ENCODE results near the gene GULP1. TPM values are rescaled to one million over a fixed set of nuclear protein-coding genes. Genes with fewer than 3 reads are reported as not detected.

Gene GULP1
- total RNA-seq, 3 donors from 2014 or later = 9.0 to 35.7 (median 15.1) TPM

- H3K4me3 ChIP-seq = no peak overlapping the region
- no peaks in the 10 kb centered on the region for H3K9me3 ChIP-seq
- intact Hi-C loops (cut with DNase I, micrococcal nuclease) = no loop called here
- no peaks in the 10 kb centered on the region for H3K36me3 ChIP-seq (ENCODE audit: low read depth)
- TF ChIP-seq CTCF (IDR thresholded peaks at IDR 0.05) = no peak
- DNase-seq = no peak
- no peak for ATAC-seq
- no peaks in the 10 kb centered on the region for H3K4me1 ChIP-seq (ENCODE audit: low read depth)
Observed at GRCh38 chr2:188380280-188380679, 88.6 kb downstream of the GULP1 start.

GRCh38 chr2:188381614-188382013 is 89.9 kb downstream of the GULP1 start:
- H3K4me1 ChIP-seq (ENCODE audit: low read depth) = no peaks in the 10 kb centered on the region
- DNase-seq (no peak), ATAC-seq (no peak)
- intact Hi-C loops (cut with DNase I, micrococcal nuclease) = no loop called here
- H3K36me3 ChIP-seq (ENCODE audit: low read depth) = no peaks in the 10 kb centered on the region
- H3K4me3 ChIP-seq = no peak overlapping the region
- no peak for TF ChIP-seq CTCF (IDR thresholded peaks at IDR 0.05)
- no peaks in the 10 kb centered on the region for H3K9me3 ChIP-seq

GRCh38 chr2:188382107-188382506 is 90.4 kb downstream of the GULP1 start:
- TF ChIP-seq CTCF (IDR thresholded peaks at IDR 0.05) = no peak
- no peak for ATAC-seq
- Histone ChIP-seq H3K9me3 (no peaks in the 10 kb centered on the region), H3K36me3 (ENCODE audit: low read depth) (no peaks in the 10 kb centered on the region), H3K4me1 (ENCODE audit: low read depth) (no peaks in the 10 kb centered on the region), H3K4me3 (no peak overlapping the region)
- DNase-seq = no peak
- intact Hi-C loops (cut with DNase I, micrococcal nuclease) = no loop called here

GRCh38 chr2:188383158-188383557 is 91.5 kb downstream of the GULP1 start:
- intact Hi-C loops (cut with DNase I, micrococcal nuclease) = no loop called here
- no peak for ATAC-seq
- no peak for DNase-seq

GRCh38 chr2:188385857-188386256 is 94.2 kb downstream of the GULP1 start:
- Histone ChIP-seq H3K36me3 (ENCODE audit: low read depth) (no peaks in the 10 kb centered on the region), H3K4me3 (no peak overlapping the region), H3K9me3 (no peaks in the 10 kb centered on the region), H3K4me1 (ENCODE audit: low read depth) (no peaks in the 10 kb centered on the region)
- TF ChIP-seq CTCF (IDR thresholded peaks at IDR 0.05) = no peak
- DNase-seq = no peak
- no peak for ATAC-seq
- intact Hi-C loops (cut with DNase I, micrococcal nuclease) = no loop called here

More at GRCh38 chr2:188383158-188383557, 91.5 kb downstream of the GULP1 start:
- H3K4me3 ChIP-seq = no peak overlapping the region
- H3K4me1 ChIP-seq (ENCODE audit: low read depth) = no peaks in the 10 kb centered on the region
- no peaks in the 10 kb centered on the region for H3K36me3 ChIP-seq (ENCODE audit: low read depth)
- TF ChIP-seq CTCF (IDR thresholded peaks at IDR 0.05) = no peak
- no peaks in the 10 kb centered on the region for H3K9me3 ChIP-seq

GRCh38 chr2:188388831-188389230 is 97.2 kb downstream of the GULP1 start:
- no peak overlapping the region for H3K4me3 ChIP-seq
- DNase-seq = no peak
- no peak for TF ChIP-seq CTCF (IDR thresholded peaks at IDR 0.05)
- intact Hi-C loops (cut with DNase I, micrococcal nuclease) = no loop called here
- no peak for ATAC-seq
- H3K36me3 ChIP-seq (ENCODE audit: low read depth) = no peaks in the 10 kb centered on the region
- H3K9me3 ChIP-seq = no peaks in the 10 kb centered on the region
- H3K4me1 ChIP-seq (ENCODE audit: low read depth) = no peaks in the 10 kb centered on the region
